Adipocyte (in vitro differentiated cells): ENCODE data around the gene SLC25A13.
A peak's percentile ranks its signal among the peaks of the same experiment; 100 is the strongest.
"Not testable (repeated sequence)": the region's sequence is repeated elsewhere in the genome, so short reads cannot be mapped to it uniquely, and the experiment has no call there.

ENCODE experiments used
- DNase-seq: peaks from one replicate; pipeline ENCODE4 v3.0.0-alpha.2; 2015; ENCODE audit warnings: low read depth
- H3K27me3 ChIP-seq: replicated peaks from 2 replicates; pipeline ENCODE4 v1.7.0; 2013; ENCODE audit warnings: mild to moderate bottlenecking, low read length, moderate library complexity; ENCODE audit not compliant: control insufficient read depth, insufficient read depth
- H3K36me3 ChIP-seq: 2 replicates; pipeline ENCODE4 v1.7.0; 2013; ENCODE audit warnings: low read length, mild to moderate bottlenecking, moderate library complexity; ENCODE audit not compliant: control insufficient read depth, insufficient read depth, severe bottlenecking
- H3K4me1 ChIP-seq: 2 replicates; pipeline ENCODE4 v1.7.0; 2013; ENCODE audit warnings: mild to moderate bottlenecking, low read length, moderate library complexity; ENCODE audit not compliant: control insufficient read depth, insufficient read depth
- H3K4me3 ChIP-seq: 2 replicates; pipeline ENCODE4 v1.7.0; 2013; ENCODE audit warnings: mild to moderate bottlenecking, low read length, moderate library complexity
- H3K9ac ChIP-seq: 2 replicates; pipeline ENCODE4 v1.7.0; 2013; ENCODE audit warnings: mild to moderate bottlenecking, low read length, moderate library complexity
- H3K9me3 ChIP-seq: 2 replicates; pipeline ENCODE4 v1.7.0; 2013; ENCODE audit warnings: mild to moderate bottlenecking, low read length, moderate library complexity; ENCODE audit not compliant: control insufficient read depth

Gene SLC25A13

GRCh38 chr7:96293911-96294310, 28.0 kb downstream of the SLC25A13 start:
- H3K4me3 ChIP-seq, DNase-seq, H3K9me3 ChIP-seq, H3K4me1 ChIP-seq, H3K27me3 ChIP-seq, H3K9ac ChIP-seq: not testable (repeated sequence)
- H3K36me3 ChIP-seq, result peaks cover 11% of the 10 kb centered on the region

GRCh38 chr7:96287559-96287958, 34.3 kb downstream of the SLC25A13 start:
- Histone ChIP-seq H3K4me1 (no peaks in the 10 kb centered on the region), H3K4me3 (no peak overlapping the region), H3K9me3 (no peaks in the 10 kb centered on the region), H3K27me3 (no peaks in the 10 kb centered on the region), H3K36me3 (peaks cover 3% of the 10 kb centered on the region), H3K9ac (no peak overlapping the region)
- no peak for DNase-seq

GRCh38 chr7:96287132-96287531, 34.8 kb downstream of the SLC25A13 start:
- peaks cover 3% of the 10 kb centered on the region for H3K36me3 ChIP-seq
- H3K9ac ChIP-seq, result no peak overlapping the region
- H3K27me3 ChIP-seq, result no peaks in the 10 kb centered on the region
- H3K4me1 ChIP-seq, result no peaks in the 10 kb centered on the region
- no peak overlapping the region for H3K4me3 ChIP-seq
- H3K9me3 ChIP-seq, result no peaks in the 10 kb centered on the region
- no peak for DNase-seq

GRCh38 chr7:96285579-96285978, 36.3 kb downstream of the SLC25A13 start:
- DNase-seq, result no peak
- H3K27me3 ChIP-seq, result no peaks in the 10 kb centered on the region
- H3K36me3 ChIP-seq, result peaks cover 3% of the 10 kb centered on the region
- no peak overlapping the region for H3K4me3 ChIP-seq
- no peaks in the 10 kb centered on the region for H3K9me3 ChIP-seq
- no peaks in the 10 kb centered on the region for H3K4me1 ChIP-seq
- H3K9ac ChIP-seq, result no peak overlapping the region

GRCh38 chr7:96284835-96285234, 37.1 kb downstream of the SLC25A13 start:
- DNase-seq, result no peak
- Histone ChIP-seq H3K4me3 (no peak overlapping the region), H3K27me3 (no peaks in the 10 kb centered on the region), H3K36me3 (peaks cover 4% of the 10 kb centered on the region), H3K9me3 (no peaks in the 10 kb centered on the region), H3K4me1 (no peaks in the 10 kb centered on the region), H3K9ac (no peak overlapping the region)

- H3K9me3 ChIP-seq, result no peaks in the 10 kb centered on the region
- no peaks in the 10 kb centered on the region for H3K4me1 ChIP-seq
- DNase-seq, result no peak
Observed at GRCh38 chr7:96284240-96284639, 37.7 kb downstream of the SLC25A13 start.

GRCh38 chr7:96282835-96283234, 39.1 kb downstream of the SLC25A13 start:
- Histone ChIP-seq H3K9me3 (no peaks in the 10 kb centered on the region), H3K36me3 (peaks cover 6% of the 10 kb centered on the region), H3K9ac (no peak overlapping the region), H3K4me1 (no peaks in the 10 kb centered on the region), H3K4me3 (no peak overlapping the region), H3K27me3 (no peaks in the 10 kb centered on the region)
- DNase-seq, result no peak

More at GRCh38 chr7:96284240-96284639, 37.7 kb downstream of the SLC25A13 start:
- Histone ChIP-seq H3K27me3 (no peaks in the 10 kb centered on the region), H3K36me3 (peaks cover 6% of the 10 kb centered on the region), H3K4me3 (no peak overlapping the region), H3K9ac (no peak overlapping the region)

- Histone ChIP-seq H3K9ac (no peak overlapping the region), H3K4me3 (no peak overlapping the region), H3K4me1 (peaks cover 5% of the 10 kb centered on the region), H3K9me3 (no peaks in the 10 kb centered on the region), H3K27me3 (no peaks in the 10 kb centered on the region), H3K36me3 (peaks cover 10% of the 10 kb centered on the region)
- no peak for DNase-seq
Observed at GRCh38 chr7:96277921-96278320, 44.0 kb downstream of the SLC25A13 start.

GRCh38 chr7:96276019-96276418, 45.9 kb downstream of the SLC25A13 start:
- Histone ChIP-seq H3K9ac (no peak overlapping the region), H3K9me3 (no peaks in the 10 kb centered on the region), H3K4me1 (peaks cover 5% of the 10 kb centered on the region), H3K27me3 (no peaks in the 10 kb centered on the region), H3K36me3 (peaks cover 10% of the 10 kb centered on the region), H3K4me3 (no peak overlapping the region)
- no peak for DNase-seq

- Histone ChIP-seq H3K4me1 (peaks cover 5% of the 10 kb centered on the region), H3K4me3 (no peak overlapping the region)
- DNase-seq, result peak; percentile 52
Observed at GRCh38 chr7:96273716-96274115, 48.2 kb downstream of the SLC25A13 start.

GRCh38 chr7:96269246-96269994, 52.5 kb downstream of the SLC25A13 start:
- Histone ChIP-seq H3K4me1 (peaks cover 5% of the 10 kb centered on the region), H3K36me3 (peaks cover 6% of the 10 kb centered on the region), H3K9me3 (no peaks in the 10 kb centered on the region), H3K4me3 (no peak overlapping the region), H3K27me3 (no peaks in the 10 kb centered on the region), H3K9ac (no peak overlapping the region)
- no peak for DNase-seq

More at GRCh38 chr7:96273716-96274115, 48.2 kb downstream of the SLC25A13 start:
- no peaks in the 10 kb centered on the region for H3K9me3 ChIP-seq
- no peaks in the 10 kb centered on the region for H3K27me3 ChIP-seq
- peaks cover 6% of the 10 kb centered on the region for H3K36me3 ChIP-seq
- H3K9ac ChIP-seq, result no peak overlapping the region

GRCh38 chr7:96266580-96266979, 55.3 kb downstream of the SLC25A13 start:
- no peak overlapping the region for H3K9ac ChIP-seq
- H3K27me3 ChIP-seq, result no peaks in the 10 kb centered on the region
- no peaks in the 10 kb centered on the region for H3K4me1 ChIP-seq
- DNase-seq, result no peak
- H3K9me3 ChIP-seq, result no peaks in the 10 kb centered on the region
- H3K36me3 ChIP-seq, result peaks cover 6% of the 10 kb centered on the region
- no peak overlapping the region for H3K4me3 ChIP-seq
